GM21447 (cell line): Measurements from ENCODE around the gene TMTC3.

Experiments
- ATAC-seq: cut with Tn5 transposase; IDR thresholded peaks from one replicate; pipeline ENCODE4 v1.9.1; 2021; ENCODE audit not compliant: unreplicated experiment

TMTC3 gene

GRCh38 chr12:88223519-88223918 lies 81.4 kb downstream of the TMTC3 start:
- no peak for ATAC-seq

GRCh38 chr12:88225776-88226175 lies 83.7 kb downstream of the TMTC3 start:
- ATAC-seq: no peak

- ATAC-seq: no peak
Observed at GRCh38 chr12:88227263-88227662, 85.2 kb downstream of the TMTC3 start.

- ATAC-seq: no peak
Observed at GRCh38 chr12:88227871-88228270, 85.8 kb downstream of the TMTC3 start.

GRCh38 chr12:88228720-88229119 lies 86.6 kb downstream of the TMTC3 start:
- ATAC-seq: no peak

- ATAC-seq: no peak
Observed at GRCh38 chr12:88230271-88230670, 88.2 kb downstream of the TMTC3 start.

GRCh38 chr12:88235183-88235833 lies 93.2 kb downstream of the TMTC3 start:
- no peak for ATAC-seq

GRCh38 chr12:88237954-88238353 lies 95.8 kb downstream of the TMTC3 start:
- ATAC-seq: no peak

- ATAC-seq: no peak
Observed at GRCh38 chr12:88238406-88238805, 96.3 kb downstream of the TMTC3 start.

- ATAC-seq: no peak
Observed at GRCh38 chr12:88241862-88242570, 99.9 kb downstream of the TMTC3 start.

GRCh38 chr12:88242571-88242925 lies 100.4 kb downstream of the TMTC3 start:
- no peak for ATAC-seq

GRCh38 chr12:88242939-88243338 lies 100.8 kb downstream of the TMTC3 start:
- ATAC-seq: no peak

GRCh38 chr12:88243982-88244381 lies 101.9 kb downstream of the TMTC3 start:
- no peak for ATAC-seq

- ATAC-seq: no peak
Observed at GRCh38 chr12:88245905-88246304, 103.8 kb downstream of the TMTC3 start.

- ATAC-seq: no peak
Observed at GRCh38 chr12:88247241-88247643, 105.1 kb downstream of the TMTC3 start.

GRCh38 chr12:88248606-88249005 lies 106.5 kb downstream of the TMTC3 start:
- ATAC-seq: no peak
